ENCODE results near the gene PDSS2. TPM values are rescaled to one million over a fixed set of nuclear protein-coding genes. Genes with fewer than 3 reads are reported as not detected.

The PDSS2 gene
- total and polyA plus RNA-seq, 2 of the 4 experiments (the other 2 are of a cell fraction): 8.6 to 9.2 TPM

DNA sequence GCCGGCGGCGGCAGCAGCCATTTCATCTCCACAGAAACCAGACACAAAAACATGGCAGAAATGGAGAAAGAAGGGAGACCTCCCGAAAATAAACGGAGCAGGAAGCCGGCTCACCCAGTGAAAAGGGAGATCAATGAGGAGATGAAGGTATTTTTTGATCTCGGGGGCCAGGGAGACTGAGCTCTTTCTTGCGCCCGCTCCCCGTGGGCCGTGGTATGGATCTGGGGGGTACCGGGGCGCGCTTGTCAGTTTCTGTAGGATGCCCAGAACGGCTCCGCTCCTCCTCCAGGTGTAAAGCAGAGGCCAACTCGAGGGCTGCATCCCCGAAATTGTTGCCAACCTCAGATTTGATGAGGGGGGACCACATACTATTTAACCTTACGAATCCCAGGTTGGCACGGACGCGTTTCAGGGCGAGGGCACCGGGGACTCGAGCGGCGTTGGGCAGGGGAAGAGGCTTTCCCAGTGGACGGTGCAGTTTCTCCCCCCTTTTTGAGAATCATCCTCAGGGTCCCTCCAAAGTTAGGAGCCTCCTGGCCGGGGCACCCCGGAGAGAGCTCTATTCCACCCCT, 31.3 kb upstream of the PDSS2 start (continued):
- no peak for TF ChIP-seq NFE2L2 (IDR thresholded peaks at IDR 0.05; ENCODE audit: low read depth, low read length)

DNA sequence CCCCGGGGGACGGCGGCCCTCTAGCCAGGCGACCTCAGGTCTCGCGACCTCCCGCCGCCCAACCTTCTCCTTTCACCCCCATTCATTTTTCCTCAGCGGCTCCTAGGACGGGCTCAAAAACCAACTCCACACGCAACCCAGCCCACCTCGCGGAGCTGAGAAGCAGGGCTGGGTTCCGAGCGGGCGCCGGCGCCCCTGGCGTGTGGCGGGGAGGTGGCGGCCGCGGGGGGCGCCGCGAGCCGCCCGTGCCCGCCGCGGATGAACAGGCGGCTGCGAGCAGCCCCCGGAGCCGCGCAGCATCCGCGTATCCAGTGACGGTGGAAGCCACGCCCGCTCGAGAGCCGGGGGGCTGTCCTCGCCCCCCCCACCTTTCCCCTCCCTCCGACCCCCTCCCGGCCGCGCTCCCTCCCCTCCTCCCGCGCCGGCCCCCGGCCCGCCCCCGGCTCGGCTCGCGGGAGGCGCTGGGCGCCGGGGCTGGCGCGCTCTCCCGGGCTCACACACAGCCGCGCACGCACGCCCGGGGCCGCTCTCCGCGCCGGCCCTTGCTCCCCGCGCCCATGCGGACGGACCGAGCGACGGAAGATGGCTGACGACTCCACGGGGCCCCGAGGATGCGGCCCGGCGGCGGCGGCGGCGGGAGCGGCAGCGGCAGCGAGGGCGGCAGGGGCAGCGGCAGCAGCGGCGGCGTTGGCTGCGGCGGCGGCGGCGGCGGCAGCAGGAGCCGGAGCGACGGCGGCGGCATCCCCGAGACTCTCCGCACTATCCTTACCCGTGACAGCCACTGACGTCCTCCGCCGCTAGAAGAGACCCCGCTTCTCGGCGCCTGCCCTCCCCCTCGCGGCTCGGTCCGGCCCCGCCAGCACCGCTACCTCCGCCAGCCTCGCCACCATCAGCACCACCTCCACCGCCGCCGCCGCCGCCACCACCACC, 30.5 kb upstream of the PDSS2 start, which contains the start of gene SOBP:
Gene SOBP, plus strand, starts transcription at position 482 of the 930 bp plus-strand sequence. CDS start 500 bp downstream, outside the sequence.
- Histone ChIP-seq H2BK15ac (ENCODE audit: low read depth, low read length) (no peak within 1 kb of the TSS), H3K4ac (ENCODE audit: low read depth, low read length) (no peak within 1 kb of the TSS; the same call in 1 of the 2 replicates), H3K4me2 (ENCODE audit: low read depth, low read length) (peak within 1 kb of the TSS; percentile 98), H3K4me3 (ENCODE audit: insufficient read depth, low read depth, low read length) (peak within 1 kb of the TSS; percentile 93), H2AK5ac (ENCODE audit: low read depth, low read length) (no peak within 1 kb of the TSS), H2BK5ac (ENCODE audit: low read depth, low read length, poor library complexity, severe bottlenecking) (no peak within 1 kb of the TSS), H2BK20ac (ENCODE audit: low read depth, low read length) (no peak within 1 kb of the TSS), H3K9me1 (ENCODE audit: insufficient read depth, low read length) (no peaks in the 10 kb centered on the region), H4K5ac (ENCODE audit: low read depth, low read length) (no peak within 1 kb of the TSS; the same call in 1 of the 2 replicates), H3K27ac (ENCODE audit: insufficient read depth, low read length) (peak within 1 kb of the TSS; percentile 39), H2AK9ac (replicated peaks; ENCODE audit: low read depth, low read length, poor library complexity) (peak within 1 kb of the TSS; percentile 71), H3K14ac (replicated peaks; ENCODE audit: low read depth, low read length) (no peak within 1 kb of the TSS), H3K9ac (ENCODE audit: low read depth, low read length) (peak within 1 kb of the TSS; percentile 74), H3K56ac (ENCODE audit: extremely low read depth, insufficient read depth, low read length) (no peak within 1 kb of the TSS), H3K36me3 (ENCODE audit: control insufficient read depth, insufficient read depth, low read length) (no peaks in the 10 kb centered on the region), H2AFZ (replicated peaks; ENCODE audit: low read length, poor library complexity) (peak within 1 kb of the TSS; percentile 93), H3K4me1 (ENCODE audit: control insufficient read depth, insufficient read depth, low read length) (no peaks in the 10 kb centered on the region; the same call in 1 of the 2 replicates), H4K91ac (ENCODE audit: insufficient read depth, low read depth, low read length) (no peak within 1 kb of the TSS), H2BK120ac (ENCODE audit: low read depth, low read length) (no peak within 1 kb of the TSS; the same call in 1 of the 2 replicates), H3K9me3 (ENCODE audit: control insufficient read depth, insufficient read depth, low read length) (no peaks in the 10 kb centered on the region), H4K8ac (ENCODE audit: low read depth in 2 of 2, low read length in 2 of 2) (no peak within 1 kb of the TSS), H3K18ac (ENCODE audit: low read depth, low read length) (no peak within 1 kb of the TSS; the same call in 1 of the 2 replicates), H3K79me1 (ENCODE audit: low read depth in 1 of 2, low read length in 2 of 2) (peaks cover 0 to 13% of the 10 kb centered on the region in 2 experiments; a peak in 1 of 4 replicates), H4K20me1 (ENCODE audit: insufficient read depth, low read length) (no peaks in the 10 kb centered on the region), H3K23ac (ENCODE audit: low read depth, low read length) (peak within 1 kb of the TSS; percentile 28; the same call in 1 of the 2 replicates), H3K27me3 (ENCODE audit: control insufficient read depth, insufficient read depth, low read length) (peaks cover 15% of the 10 kb centered on the region)
- dilution Hi-C loops (cut with HindIII; ENCODE audit: low sequenced_read_pairs, unreplicated experiment) (no loop called here), in situ Hi-C loops (cut with MboI; ENCODE audit: low sequenced_read_pairs) (loop anchor here (10.0 kb wide), 2 partner anchors 355 to 365 kb away; no protein-coding TSS in a partner anchor), intact Hi-C loops (cut with micrococcal nuclease) (loop anchor here (1.0 to 5.0 kb wide), 5 partner anchors 152 to 357 kb away; no protein-coding TSS in a partner anchor)
- CTCF ChIA-PET: interaction anchor here (1.0 to 4.6 kb wide), 3 partner anchors 10 to 172 kb away, joined by 4 to 25 read pairs (median 5); partner anchors contain the start of gene PDSS2
- POLR2A ChIA-PET (ENCODE audit: unreplicated experiment): no interaction called here
- no TSS peak for BruUV-seq (replicated peaks)
- DNase-seq: peak; percentile 47
- peak; percentile 69 for ATAC-seq (ENCODE audit: low read depth)
- TF ChIP-seq MXI1 (IDR thresholded peaks at IDR 0.05; ENCODE audit: borderline replicate concordance, low read depth, low read length): peak; percentile 33; the same call in 1 of the 2 replicates
- no peak for TF ChIP-seq RCOR1 (IDR thresholded peaks at IDR 0.05; ENCODE audit: insufficient replicate concordance, low read length)
- 0% methylated on average over 24 of the region's 130 CpGs; no CpG with 5 or more reads in 1 of the 2 experiments for WGBS, 2 experiments (ENCODE audit: extremely low coverage in 2 of 2, insufficient read length in 1 of 2)

All from IMR-90 (cell line).